Superior temporal gyrus (tissue), 1 donor: ENCODE data around the gene SRGAP2C.
"Not testable (repeated sequence)": the region's sequence is repeated elsewhere in the genome, so short reads cannot be mapped to it uniquely, and the experiment has no call there.

ENCODE experiments used
- DNase-seq: peaks from one replicate; pipeline ENCODE4 v3.0.0-alpha.2; 2016; ENCODE audit errors: extremely low spot score

SRGAP2C gene

GRCh38 chr1:121227544-121228330 is 43.0 kb downstream of the SRGAP2C start:
- DNase-seq = not testable (repeated sequence)

DNA sequence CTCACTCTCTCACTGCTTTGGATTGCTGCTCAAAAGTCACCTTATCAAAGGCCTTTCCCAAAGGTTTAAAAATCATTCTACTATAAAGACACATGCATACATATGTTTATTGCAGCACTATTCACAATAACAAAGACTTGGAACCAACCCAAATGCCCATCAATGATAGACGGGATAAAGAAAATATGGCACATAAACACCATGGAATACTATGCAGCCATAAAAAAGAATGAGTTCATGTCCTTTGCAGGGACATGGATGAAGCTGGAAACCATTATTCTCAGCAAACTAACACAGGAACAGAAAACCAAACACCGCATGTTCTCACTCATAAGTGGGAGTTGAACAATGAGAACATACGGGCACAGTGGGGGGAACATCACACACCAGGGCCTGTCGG is 45.9 kb downstream of the SRGAP2C start:
- not testable (repeated sequence) for DNase-seq

GRCh38 chr1:121232445-121233125 is 47.8 kb downstream of the SRGAP2C start:
- DNase-seq = not testable (repeated sequence)

DNA sequence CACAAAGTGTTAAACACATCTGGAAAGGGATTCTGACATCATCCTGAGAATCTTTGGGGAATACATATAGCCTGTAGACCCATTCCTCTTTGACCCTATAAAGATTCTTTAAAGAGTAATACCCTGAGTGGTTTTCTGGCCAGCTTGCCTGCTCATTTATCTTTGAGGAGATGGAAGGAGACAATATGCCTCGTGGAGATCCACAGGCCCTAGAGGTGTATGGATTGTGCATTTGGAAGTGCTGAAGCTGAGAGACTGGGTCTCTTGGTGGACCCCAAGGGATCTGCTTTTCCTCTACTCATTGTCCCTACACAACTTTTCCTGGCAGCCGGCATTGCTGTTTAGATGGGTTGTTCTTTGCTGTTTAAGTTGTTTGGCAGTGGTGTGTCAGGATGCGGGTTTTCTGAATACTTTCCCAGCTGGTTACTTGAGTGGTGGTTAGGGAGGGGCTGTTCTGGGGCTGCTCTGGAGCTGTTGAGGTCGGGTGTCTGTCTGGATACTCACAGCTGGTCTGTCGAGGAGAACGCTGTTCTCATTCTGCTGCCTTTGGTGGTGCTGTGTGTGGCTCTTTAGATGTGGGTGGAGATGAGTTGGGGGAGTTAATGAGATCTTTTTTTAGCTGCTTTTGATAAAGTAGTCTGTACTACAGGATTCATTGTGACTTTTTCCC is 49.5 kb downstream of the SRGAP2C start:
- not testable (repeated sequence) for DNase-seq

DNA sequence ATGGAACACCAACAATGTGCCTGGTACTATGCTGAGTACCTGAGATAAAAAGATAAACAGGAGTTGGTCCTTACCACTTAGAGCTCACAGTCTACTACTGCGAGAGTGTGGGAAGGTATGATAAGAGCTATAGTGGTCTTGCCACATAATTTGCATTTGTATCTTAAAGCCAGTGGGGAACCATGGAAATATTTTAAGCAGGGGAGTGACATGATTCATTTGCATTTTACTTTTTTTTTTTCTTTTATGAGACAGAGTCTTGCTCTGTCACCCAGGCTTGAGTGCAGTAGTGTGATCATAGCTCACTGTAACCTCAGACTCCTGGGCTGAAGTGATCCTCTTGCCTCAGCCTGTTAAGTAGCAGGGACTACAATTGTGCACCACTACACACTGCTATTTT is 53.6 kb downstream of the SRGAP2C start:
- not testable (repeated sequence) for DNase-seq

GRCh38 chr1:121243913-121244312 is 59.1 kb downstream of the SRGAP2C start:
- DNase-seq = not testable (repeated sequence)

- DNase-seq = not testable (repeated sequence)
These were observed 61.6 kb downstream of the SRGAP2C start for GRCh38 chr1:121246399-121246798.

- DNase-seq = not testable (repeated sequence)
These were observed 67.9 kb downstream of the SRGAP2C start for GRCh38 chr1:121252656-121253055.

DNA sequence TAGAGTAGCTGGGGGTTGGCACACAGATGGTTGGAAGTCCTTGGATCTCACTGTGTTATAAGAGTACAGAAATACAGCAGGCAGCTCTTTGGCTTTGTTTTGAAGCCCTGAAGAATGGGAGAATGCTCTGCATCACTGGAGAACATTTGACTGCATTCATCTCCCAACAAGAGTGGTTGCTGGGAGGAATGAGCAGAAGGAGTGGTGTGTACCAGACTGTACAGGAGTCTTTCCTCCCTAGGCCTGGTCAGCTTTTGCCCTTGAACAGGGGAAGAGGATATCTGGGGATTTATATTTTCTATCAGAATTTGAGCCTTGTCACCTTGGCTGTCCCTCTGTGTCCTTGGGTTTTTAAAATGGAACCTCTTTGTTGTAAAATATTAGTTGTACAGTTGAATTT is 69.8 kb downstream of the SRGAP2C start:
- DNase-seq = not testable (repeated sequence)

GRCh38 chr1:121257632-121258031 is 72.9 kb downstream of the SRGAP2C start:
- DNase-seq = not testable (repeated sequence)

DNA sequence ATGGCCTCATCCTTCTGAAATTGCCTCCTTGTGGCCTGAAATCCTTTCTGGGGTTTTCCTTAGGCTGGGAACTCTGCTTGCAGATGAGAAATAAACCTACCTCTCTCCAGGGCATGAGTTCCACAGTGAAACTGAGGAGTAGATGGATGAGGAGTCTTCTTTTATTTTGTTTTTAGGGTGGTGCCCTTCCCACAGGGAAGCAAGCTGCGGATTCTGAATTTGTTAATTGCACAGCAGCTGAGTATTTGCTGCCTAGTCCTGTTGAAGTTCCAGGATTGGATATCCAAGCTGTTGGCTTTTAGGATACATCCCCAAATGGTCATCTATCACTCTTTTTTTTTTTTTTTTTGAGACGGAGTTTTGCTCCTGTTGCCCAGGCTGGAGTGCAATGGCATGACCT is 73.4 kb downstream of the SRGAP2C start:
- not testable (repeated sequence) for DNase-seq

GRCh38 chr1:121260205-121260604 is 75.4 kb downstream of the SRGAP2C start:
- DNase-seq = not testable (repeated sequence)

DNA sequence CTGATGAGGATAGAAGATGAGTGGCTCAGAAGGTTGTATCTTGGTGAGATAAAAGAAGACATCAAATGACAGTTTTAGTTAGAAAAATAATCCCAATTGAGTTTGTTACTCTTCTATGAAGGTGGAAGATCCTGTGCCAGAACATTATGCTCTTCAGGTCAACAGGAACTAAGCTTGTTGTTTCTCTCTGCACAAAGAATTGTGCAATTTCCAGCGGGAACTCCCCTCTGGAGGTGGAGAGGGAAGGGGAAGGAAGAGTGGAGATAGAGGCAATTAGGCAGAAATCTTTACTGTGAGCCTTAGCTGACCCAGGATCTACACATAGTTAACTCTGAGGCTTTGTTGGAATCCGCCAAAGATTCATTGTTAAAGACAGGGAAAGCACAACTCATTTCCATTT is 77.4 kb downstream of the SRGAP2C start:
- not testable (repeated sequence) for DNase-seq

DNA sequence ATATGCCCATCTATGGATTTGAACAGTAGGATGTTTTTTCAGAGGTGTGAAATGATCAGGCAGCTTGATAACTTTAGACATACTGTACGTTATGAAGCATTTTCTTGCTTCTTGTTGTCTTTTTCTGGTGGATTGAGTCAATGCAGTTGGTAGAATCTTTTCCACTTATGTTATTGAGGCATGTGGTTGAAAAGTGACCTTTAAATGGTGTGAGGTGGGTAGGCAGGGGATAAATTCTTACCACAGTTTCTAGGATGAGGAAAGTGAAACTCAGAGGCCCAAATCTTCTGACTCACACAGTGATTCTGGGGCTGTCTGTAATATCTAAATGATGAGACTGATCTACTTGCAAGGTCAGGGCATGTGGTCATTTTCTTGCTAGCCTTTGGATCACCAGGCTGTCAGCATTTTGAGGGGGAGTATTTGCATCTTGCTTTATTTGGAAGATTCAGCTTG is 79.0 kb downstream of the SRGAP2C start:
- not testable (repeated sequence) for DNase-seq

DNA sequence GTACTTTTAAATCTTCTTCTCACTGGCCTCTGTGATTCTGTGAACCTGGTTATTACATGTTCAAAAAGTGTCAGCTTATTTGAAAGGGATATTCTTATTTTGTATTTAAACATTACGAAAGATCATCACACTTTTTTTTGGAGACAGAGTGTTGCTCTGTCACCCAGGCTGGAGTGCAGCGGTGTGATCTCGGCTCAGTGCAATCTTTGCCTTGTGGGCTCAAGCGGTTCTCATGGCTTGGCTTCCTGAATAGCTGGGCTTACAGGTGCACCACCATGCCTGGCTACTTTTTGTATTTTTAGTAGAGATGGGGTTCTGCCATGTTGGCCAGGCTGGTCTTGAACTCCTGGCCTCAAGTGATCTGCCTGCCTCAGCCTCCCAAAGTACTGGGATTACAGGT is 82.3 kb downstream of the SRGAP2C start:
- DNase-seq = not testable (repeated sequence)

DNA sequence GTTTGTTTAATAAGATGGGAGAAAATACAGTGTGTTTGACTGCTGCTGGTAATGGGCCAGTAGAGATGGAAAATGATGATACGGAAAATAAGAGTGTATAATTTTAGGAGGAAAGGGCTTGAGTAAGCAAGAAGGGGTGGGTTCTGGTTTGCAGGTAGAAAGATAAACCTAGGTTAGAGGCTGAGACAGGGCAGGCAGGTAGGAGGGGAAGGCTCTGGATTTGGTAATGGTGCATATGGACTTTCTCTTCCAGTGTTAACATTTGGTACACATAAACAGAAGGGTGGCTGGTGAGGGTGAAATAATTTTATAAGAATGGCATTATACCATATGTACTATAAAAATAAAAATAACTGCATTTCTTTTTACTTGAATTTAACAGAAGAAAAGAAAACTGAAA is 84.5 kb downstream of the SRGAP2C start:
- DNase-seq = not testable (repeated sequence)

GRCh38 chr1:121269973-121270372 is 85.2 kb downstream of the SRGAP2C start:
- not testable (repeated sequence) for DNase-seq

DNA sequence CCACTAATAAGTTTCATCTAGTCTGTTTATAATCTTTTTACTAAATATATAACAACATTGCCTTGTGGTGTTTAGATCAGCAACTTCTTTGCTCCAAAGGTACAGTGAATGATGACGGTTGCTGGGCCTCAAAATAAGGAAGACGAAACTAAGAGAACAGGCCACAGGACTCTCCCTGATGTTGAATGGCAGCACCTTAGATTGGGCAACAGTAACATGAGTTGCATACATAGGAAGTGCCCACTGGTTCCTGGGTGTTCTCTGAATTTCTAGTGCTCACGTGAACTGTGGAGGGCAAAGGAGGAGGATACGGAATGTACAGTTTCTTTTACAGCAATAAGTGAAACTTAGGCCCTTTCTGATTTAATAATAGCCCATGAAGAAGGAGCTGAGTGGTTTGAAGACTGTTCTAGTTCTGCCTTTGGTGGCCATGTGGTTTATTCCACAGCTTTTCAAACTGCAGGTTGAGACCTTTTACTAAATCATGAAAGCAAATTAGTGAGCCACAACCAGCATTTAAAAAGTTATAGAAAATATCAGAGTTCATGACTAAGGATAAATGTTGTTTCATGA is 86.5 kb downstream of the SRGAP2C start:
- peak; percentile 2 for DNase-seq

DNA sequence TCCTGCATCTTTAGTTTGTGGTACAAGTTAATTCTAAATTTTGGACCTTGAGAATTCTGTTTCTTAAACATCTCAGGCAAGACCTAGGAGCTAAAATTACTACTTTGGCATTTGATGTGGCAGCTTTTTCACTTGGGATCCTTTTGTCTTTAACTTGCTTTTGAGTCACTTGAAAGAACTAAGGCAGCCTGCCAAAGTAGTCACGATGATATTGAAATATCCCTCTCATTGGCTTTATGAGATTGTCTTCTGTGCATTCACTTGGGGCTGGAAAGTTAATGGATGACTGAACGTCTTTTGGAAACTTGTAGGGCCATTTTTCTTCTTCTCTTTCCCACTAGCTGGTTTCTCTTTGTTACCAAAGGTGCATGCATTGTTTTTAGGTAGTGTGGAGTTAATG is 90.7 kb downstream of the SRGAP2C start:
- peak; percentile 11 for DNase-seq

DNA sequence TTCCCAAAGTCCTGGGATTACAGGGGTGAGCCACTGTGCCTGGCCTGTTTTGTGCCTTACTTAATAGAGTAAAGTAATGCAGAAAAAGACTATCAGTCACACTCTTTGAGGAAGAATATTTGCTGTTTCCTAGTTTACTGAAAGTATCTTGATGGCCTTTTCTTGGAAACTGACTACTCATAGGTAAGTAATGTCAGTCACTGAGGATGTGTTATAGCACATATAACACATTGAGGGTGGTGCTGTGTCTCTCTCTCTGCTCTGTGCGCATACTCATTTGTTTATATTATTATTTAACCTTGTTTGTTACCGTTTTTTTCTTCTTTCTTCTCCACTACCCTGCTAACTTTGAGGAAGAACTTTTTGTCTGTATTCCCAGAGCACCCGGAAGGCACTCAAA is 93.4 kb downstream of the SRGAP2C start:
- not testable (repeated sequence) for DNase-seq

GRCh38 chr1:121278777-121279547 is 94.2 kb downstream of the SRGAP2C start:
- DNase-seq = peak; percentile 11
